ENCODE measurements around the gene TTF1. TPM values are rescaled to one million over a fixed set of nuclear protein-coding genes. Genes with fewer than 3 reads are reported as not detected.

Gene TTF1
- total RNA-seq, 1 donor, result 6.9 TPM

DNA sequence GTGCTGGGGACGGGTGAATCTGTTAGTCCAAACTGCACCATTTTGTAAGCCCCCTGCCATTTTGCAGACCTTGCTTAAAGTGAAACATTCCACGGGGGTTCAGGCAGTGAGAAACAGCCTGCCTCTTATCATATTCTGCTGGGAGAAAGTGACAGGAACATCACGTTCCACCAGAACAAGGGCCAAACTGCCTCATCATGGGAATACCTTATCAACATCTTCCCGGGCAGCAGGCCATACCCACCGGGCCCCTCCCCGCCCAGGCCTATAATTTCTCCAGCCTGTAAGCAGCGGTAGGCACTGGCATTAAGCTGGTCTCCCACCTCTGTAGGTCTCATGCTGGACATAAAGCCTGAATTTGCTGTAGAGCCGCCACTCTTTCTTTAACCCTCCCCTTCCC lies 1.9 kb upstream of the TTF1 start:
- H3K4me3 ChIP-seq (ENCODE audit: low read depth, low read length), result no peak overlapping the region
- DNase-seq (ENCODE audit: low read depth), result no peak
- TF ChIP-seq, protein P1, sequence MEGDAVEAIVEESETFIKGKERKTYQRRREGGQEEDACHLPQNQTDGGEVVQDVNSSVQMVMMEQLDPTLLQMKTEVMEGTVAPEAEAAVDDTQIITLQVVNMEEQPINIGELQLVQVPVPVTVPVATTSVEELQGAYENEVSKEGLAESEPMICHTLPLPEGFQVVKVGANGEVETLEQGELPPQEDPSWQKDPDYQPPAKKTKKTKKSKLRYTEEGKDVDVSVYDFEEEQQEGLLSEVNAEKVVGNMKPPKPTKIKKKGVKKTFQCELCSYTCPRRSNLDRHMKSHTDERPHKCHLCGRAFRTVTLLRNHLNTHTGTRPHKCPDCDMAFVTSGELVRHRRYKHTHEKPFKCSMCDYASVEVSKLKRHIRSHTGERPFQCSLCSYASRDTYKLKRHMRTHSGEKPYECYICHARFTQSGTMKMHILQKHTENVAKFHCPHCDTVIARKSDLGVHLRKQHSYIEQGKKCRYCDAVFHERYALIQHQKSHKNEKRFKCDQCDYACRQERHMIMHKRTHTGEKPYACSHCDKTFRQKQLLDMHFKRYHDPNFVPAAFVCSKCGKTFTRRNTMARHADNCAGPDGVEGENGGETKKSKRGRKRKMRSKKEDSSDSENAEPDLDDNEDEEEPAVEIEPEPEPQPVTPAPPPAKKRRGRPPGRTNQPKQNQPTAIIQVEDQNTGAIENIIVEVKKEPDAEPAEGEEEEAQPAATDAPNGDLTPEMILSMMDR (IDR thresholded peaks at IDR 0.05; ENCODE audit: insufficient read depth, low read depth, low read length), result no peak

DNA sequence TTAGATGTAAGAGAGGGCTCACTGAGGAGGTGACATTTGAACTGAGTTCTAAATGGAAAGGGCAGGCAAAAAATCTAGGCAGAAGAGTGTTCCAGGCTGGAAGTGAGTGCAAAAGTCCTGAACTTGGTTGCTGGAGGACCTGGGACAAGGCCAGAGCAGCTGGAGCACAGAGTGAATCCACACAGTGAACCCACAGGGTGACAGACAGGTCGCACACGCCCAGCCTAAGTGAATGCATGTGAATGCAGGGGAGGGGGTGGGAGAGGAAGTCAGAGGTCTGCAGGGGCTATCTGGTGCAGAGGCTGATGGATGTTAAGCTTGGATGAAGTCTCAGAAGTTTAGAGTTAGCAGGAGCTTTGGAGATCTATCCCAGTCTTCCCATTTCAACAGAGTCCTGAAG lies 556 bp upstream of the TTF1 start:
- TF ChIP-seq, protein P1 (IDR thresholded peaks at IDR 0.05; ENCODE audit: insufficient read depth, low read depth, low read length), result no peak
- no peak for DNase-seq (ENCODE audit: low read depth)
- no peak overlapping the region for H3K4me3 ChIP-seq (ENCODE audit: low read depth, low read length)

DNA sequence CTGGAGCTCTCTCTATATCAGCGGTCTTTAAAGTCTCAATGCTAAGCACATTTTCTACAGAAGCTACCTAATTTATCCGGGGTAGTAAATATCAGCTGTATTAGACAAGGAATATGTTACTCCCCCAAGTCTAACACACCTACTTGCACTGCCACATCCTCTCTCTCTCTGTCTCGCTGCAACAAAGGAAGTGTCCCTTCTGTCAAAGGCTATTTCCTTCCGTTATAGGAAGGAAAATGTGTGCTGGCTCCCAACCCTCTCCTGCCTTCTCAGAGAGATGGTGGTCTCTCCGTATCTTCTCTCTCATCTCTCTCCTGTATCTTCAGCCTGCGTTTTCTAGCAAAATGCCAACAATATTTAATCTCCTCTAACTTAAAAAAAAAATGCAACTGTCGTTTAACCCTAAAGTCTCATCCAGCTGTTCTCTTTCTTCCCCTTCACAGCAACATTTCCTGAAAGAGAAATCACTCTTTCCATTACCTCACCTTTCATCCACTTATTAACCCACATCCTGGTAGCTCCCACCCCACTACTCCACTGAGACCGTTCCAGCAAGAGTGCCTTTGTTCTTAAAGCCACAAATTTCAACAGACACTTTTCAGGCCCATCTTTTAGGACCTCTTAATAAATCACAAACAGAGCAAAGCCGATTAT lies 2.3 kb downstream of the TTF1 start:
- DNase-seq (ENCODE audit: low read depth), result no peak
- H3K4me3 ChIP-seq (ENCODE audit: low read depth, low read length), result no peak overlapping the region

DNA sequence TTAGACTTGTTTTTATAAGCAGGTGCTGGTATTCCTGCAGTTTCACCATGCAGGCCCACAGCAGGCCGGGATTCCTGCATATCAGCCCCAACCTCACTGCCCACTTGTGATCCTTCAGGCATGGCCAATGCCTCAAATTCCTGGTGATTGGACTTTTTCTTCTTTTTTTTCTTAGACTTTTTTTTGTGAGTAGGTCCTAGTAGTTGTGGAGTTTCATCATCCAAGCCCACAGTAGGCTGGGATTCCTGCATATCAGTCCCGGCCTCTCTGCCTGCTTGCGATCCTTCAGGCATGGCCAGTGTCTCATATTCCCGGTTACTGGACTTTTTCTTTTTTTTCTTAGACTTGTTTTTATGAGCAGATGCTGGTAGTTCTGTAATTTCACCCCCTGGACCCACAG lies 4.8 kb downstream of the TTF1 start:
- DNase-seq (ENCODE audit: low read depth), result no peak
- H3K4me3 ChIP-seq (ENCODE audit: low read depth, low read length), result no peak overlapping the region
- TF ChIP-seq, protein P1 (IDR thresholded peaks at IDR 0.05; ENCODE audit: insufficient read depth, low read depth, low read length), result no peak

More for the DNA sequence above, 2.3 kb downstream of the TTF1 start:
- TF ChIP-seq, protein P1 (IDR thresholded peaks at IDR 0.05; ENCODE audit: insufficient read depth, low read depth, low read length), result no peak

DNA sequence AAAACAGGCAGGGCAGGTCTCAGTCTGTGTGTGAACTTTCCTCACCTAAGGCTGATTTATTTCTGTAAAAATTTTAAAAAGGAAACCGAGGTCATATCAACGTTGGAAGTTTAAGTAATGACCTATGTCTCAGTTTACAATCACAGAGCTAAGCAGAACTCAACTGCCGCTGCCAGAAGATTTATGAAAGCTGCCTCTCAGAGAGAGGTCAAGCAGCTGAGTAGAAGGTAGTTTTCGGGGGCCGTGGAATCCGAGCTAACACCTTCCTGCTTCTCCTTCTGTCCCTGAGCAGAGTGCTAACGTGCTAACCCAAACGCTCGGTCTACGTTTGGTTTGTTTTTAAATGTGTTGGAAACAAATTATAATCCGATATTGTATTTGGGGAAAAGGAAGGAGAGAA lies 11.1 kb downstream of the TTF1 start:
- no peak for DNase-seq (ENCODE audit: low read depth)
- H3K4me3 ChIP-seq (ENCODE audit: low read depth, low read length), result no peak overlapping the region
- TF ChIP-seq, protein P1 (IDR thresholded peaks at IDR 0.05; ENCODE audit: insufficient read depth, low read depth, low read length), result no peak

DNA sequence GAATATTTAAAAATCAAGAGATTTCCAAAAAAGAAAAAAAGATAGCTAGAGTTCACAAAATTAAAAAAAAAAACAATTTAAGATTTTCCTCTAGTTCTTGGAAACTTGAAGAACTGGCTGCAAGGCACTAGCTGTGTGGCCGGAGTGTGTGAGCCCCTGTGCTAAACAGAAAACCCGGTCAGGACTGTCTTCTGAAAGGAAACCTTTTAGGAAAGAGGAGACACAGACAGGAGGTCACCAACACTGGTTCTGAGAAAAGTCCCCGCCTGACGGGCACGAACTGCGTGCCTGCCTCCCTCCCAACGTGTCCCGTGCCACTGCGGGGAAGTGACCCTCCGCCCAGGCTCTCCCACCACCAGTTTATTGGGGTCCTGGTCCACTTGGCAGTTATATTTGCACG lies 15.2 kb downstream of the TTF1 start:
- no peak for DNase-seq (ENCODE audit: low read depth)
- no peak overlapping the region for H3K4me3 ChIP-seq (ENCODE audit: low read depth, low read length)
- TF ChIP-seq, protein P1 (IDR thresholded peaks at IDR 0.05; ENCODE audit: insufficient read depth, low read depth, low read length), result no peak

DNA sequence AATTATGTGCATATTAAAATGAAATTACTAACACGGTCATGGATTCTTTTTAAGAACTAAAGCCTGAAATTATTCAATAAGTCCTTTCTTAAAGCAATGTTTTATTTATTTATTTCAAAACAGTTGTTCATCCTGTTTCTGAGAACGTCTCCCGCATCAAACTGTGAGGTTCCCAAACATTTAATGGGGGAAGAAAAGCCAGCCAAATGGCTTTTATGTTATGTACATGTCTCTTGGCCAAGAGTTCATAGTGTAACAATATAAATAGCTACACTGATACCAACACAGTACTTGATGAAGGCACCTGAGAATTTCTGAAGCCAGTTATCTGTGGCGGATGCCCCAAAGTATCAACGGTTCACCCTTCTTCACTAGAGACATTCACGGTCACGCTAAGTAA lies 15.7 kb downstream of the TTF1 start:
- TF ChIP-seq, protein P1 (IDR thresholded peaks at IDR 0.05; ENCODE audit: insufficient read depth, low read depth, low read length), result no peak
- DNase-seq (ENCODE audit: low read depth), result no peak
- no peak overlapping the region for H3K4me3 ChIP-seq (ENCODE audit: low read depth, low read length)
